AG10803 (cell line): ENCODE data around the gene BANK1.

ENCODE experiments used
- DNase-seq: peaks from one replicate; pipeline ENCODE4 v3.0.0; 2010; ENCODE audit warnings: low read depth
- H3K4me3 ChIP-seq: 2 replicates; pipeline ENCODE4 v1.5.1; 2011; ENCODE audit warnings: mild to moderate bottlenecking, low read length, control low read depth
- TF ChIP-seq, protein P1 (sequence below): conservative IDR thresholded peaks from 2 replicates; pipeline ENCODE4 v1.5.1; 2011; ENCODE audit warnings: mild to moderate bottlenecking, low read length, control low read depth, inconsistent platforms

Gene BANK1

DNA sequence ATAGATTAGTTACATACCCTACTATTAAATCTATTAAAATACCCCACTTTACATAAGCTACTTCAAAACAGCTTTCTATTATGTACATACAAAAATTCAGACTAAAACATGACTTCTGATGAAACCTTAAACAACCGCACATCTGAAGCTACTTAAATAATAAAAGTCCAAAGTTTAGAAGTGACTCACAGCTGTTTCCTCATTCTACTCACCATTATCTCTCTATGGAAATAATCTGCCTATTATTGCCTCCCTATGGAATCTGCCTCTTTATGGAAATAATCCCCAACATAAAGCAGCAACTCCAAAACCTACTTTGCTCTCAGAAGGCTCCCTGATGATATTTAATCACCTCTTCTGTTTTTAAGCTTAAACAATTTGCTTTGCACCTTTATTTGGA, 15.7 kb upstream of the BANK1 start:
- peak; percentile 69 for DNase-seq
- TF ChIP-seq, protein P1, sequence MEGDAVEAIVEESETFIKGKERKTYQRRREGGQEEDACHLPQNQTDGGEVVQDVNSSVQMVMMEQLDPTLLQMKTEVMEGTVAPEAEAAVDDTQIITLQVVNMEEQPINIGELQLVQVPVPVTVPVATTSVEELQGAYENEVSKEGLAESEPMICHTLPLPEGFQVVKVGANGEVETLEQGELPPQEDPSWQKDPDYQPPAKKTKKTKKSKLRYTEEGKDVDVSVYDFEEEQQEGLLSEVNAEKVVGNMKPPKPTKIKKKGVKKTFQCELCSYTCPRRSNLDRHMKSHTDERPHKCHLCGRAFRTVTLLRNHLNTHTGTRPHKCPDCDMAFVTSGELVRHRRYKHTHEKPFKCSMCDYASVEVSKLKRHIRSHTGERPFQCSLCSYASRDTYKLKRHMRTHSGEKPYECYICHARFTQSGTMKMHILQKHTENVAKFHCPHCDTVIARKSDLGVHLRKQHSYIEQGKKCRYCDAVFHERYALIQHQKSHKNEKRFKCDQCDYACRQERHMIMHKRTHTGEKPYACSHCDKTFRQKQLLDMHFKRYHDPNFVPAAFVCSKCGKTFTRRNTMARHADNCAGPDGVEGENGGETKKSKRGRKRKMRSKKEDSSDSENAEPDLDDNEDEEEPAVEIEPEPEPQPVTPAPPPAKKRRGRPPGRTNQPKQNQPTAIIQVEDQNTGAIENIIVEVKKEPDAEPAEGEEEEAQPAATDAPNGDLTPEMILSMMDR, result no peak
- no peak overlapping the region for H3K4me3 ChIP-seq

- no peak for DNase-seq
- TF ChIP-seq, protein P1, result no peak
- no peak overlapping the region for H3K4me3 ChIP-seq
Observed at GRCh38 chr4:101777431-101777830, 13.1 kb upstream of the BANK1 start.

GRCh38 chr4:101780284-101780683, 10.2 kb upstream of the BANK1 start:
- TF ChIP-seq, protein P1, result no peak

GRCh38 chr4:101782546-101782945, 8.0 kb upstream of the BANK1 start:
- no peak overlapping the region for H3K4me3 ChIP-seq
- TF ChIP-seq, protein P1, result no peak
- no peak for DNase-seq

More at GRCh38 chr4:101780284-101780683, 10.2 kb upstream of the BANK1 start:
- DNase-seq, result no peak
- H3K4me3 ChIP-seq, result no peak overlapping the region

DNA sequence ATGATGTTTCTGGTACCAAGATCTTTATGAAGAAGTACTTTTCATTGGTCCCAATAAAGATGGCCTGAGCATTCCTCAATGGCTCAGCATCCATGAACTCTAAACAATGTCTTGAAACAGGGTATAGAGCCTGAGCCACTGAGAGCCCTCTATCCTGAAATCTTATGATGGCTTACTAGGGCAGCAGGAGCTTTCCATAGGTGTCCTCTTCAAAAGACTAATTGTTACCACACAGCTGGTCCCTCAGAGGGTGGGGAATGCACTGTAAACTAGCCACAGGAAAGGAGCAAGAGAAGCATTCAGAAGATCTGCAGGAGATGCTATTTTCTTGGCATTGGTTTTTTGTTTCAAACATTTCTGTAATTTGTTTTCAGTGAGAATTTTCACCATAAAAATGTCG, 5.6 kb upstream of the BANK1 start:
- DNase-seq, result no peak
- H3K4me3 ChIP-seq, result no peak overlapping the region
- TF ChIP-seq, protein P1, result no peak

DNA sequence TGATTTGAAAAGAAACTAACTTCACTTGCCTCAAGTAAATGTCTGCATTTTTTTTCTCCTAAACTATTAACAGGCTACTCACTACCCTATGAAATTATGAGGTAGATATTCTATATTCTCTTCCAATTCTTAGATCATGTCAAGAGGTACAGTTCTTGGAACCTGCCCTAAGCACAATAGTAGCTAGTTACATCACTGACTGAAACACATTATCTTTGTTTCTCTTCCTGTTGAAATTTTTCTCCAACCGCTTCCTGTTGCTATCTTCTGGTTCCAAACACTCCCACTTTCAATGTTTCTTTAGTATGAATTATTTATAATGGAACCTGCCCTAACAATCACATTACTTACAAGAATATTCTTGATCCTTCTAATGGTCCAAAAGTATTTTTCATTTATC, 5.0 kb upstream of the BANK1 start:
- no peak for DNase-seq
- TF ChIP-seq, protein P1, result no peak
- no peak overlapping the region for H3K4me3 ChIP-seq

- TF ChIP-seq, protein P1, result no peak
- H3K4me3 ChIP-seq, result no peak overlapping the region
- no peak for DNase-seq
Observed at GRCh38 chr4:101787701-101788316, 2.7 kb upstream of the BANK1 start.
